ENCODE data around the gene ELOVL3. TPM values are rescaled to one million over a fixed set of nuclear protein-coding genes. Genes with fewer than 3 reads are reported as not detected.

The ELOVL3 gene
- total and polyA plus RNA-seq, 2 of the 13 experiments (the other 11 are each of a cell fraction or from before 2014, with no cell fraction given): 0.58 to 0.69 TPM

GRCh38 chr10:102241444-102242117 is 15.5 kb downstream of the ELOVL3 start, which contains the start of gene PITX3 (continued):
- TF ChIP-seq NFAT5 (CRISPR knock-in tag; IDR thresholded peaks at IDR 0.05) (no peak), ZNF468 (CRISPR knock-in tag; IDR thresholded peaks at IDR 0.05) (no peak), MIER2 (CRISPR knock-in tag; IDR thresholded peaks at IDR 0.05) (0 out of 2 replicates have a peak, but pooled peaks have one; percentile 17), ZNF142 (CRISPR knock-in tag; IDR thresholded peaks at IDR 0.05) (peak; percentile 73; the same call in 1 of the 2 replicates), PRDM10 (CRISPR knock-in tag; IDR thresholded peaks at IDR 0.05; ENCODE audit: low read depth) (0 out of 2 replicates have a peak, but pooled peaks have one; percentile 21), ZBTB37 (CRISPR knock-in tag; IDR thresholded peaks at IDR 0.05) (no peak), MXD4 (CRISPR knock-in tag; IDR thresholded peaks at IDR 0.05) (peak; percentile 97), CTCF (CRISPR knock-in tag; IDR thresholded peaks at IDR 0.05) (peak; percentile 49), RBM39 (IDR thresholded peaks at IDR 0.05; ENCODE audit: low read depth, low read length, poor library complexity, severe bottlenecking) (peak; percentile 57)

Data from HepG2 (cell line).